Panc1 (cell line): Measurements from ENCODE around the gene OPN4. TPM values are rescaled to one million over a fixed set of nuclear protein-coding genes. Genes with fewer than 3 reads are reported as not detected.

Source experiments
- ATAC-seq: fragments of 200-7000 bp; cut with Tn5 transposase; 2 replicates; pipeline ENCODE4 v1.9.1; 2020; ENCODE audit warnings: mild to moderate bottlenecking, moderate library complexity
- BruUV-seq: library from RNA; stranded (reverse); fragments of 400-500 nt; replicated peaks from 2 replicates; lab custom pipeline; 2021; lab: Mats Ljungman, UMichigan
- CTCF ChIA-PET: fragments of 300-600 bp; sonication (Branson Sonifier 250); formaldehyde crosslinking; loops from one replicate; lab custom pipeline; 2022; ENCODE audit warnings: antibody characterized with exemption; lab: Charles Lee
- POLR2A ChIA-PET: fragments of 300-600 bp; sonication (Branson Sonifier 250); formaldehyde crosslinking; loops from one replicate; lab custom pipeline; 2022; ENCODE audit warnings: antibody characterized with exemption; lab: Charles Lee
- DNase-seq: peaks from one replicate; pipeline ENCODE4 v3.0.0-alpha.2; 2010; ENCODE audit warnings: low read depth, low spot score
- H3K27ac ChIP-seq: 2 replicates; pipeline ENCODE4 v1.5.1; 2011; ENCODE audit warnings: mild to moderate bottlenecking, low read length, inconsistent platforms
- H3K27me3 ChIP-seq: fragments of 200-500 bp; sonication (Bioruptor generic); 2 replicates; pipeline ENCODE4 v1.6.0; 2014; ENCODE audit warnings: low read length, inconsistent platforms; ENCODE audit not compliant: control insufficient read depth, insufficient read depth
- H3K36me3 ChIP-seq: fragments of 200-500 bp; sonication (Bioruptor generic); 2 replicates; pipeline ENCODE4 v1.5.1; 2014; ENCODE audit warnings: inconsistent platforms, mild to moderate bottlenecking, low read length, moderate library complexity; ENCODE audit not compliant: control insufficient read depth, insufficient read depth
- H3K4me1 ChIP-seq: 2 replicates; pipeline ENCODE4 v1.5.1; 2011; ENCODE audit warnings: inconsistent platforms, mild to moderate bottlenecking, low read length, moderate library complexity; ENCODE audit not compliant: control insufficient read depth, insufficient read depth
- H3K4me3 ChIP-seq, 2 experiments: 2 replicates each; pipeline ENCODE4 v1.5.1; 2011 to 2012; ENCODE audit warnings: low read depth in 2 of 2, low read length in 2 of 2, mild to moderate bottlenecking in 2 of 2, inconsistent platforms in 1 of 2, moderate library complexity in 1 of 2
- H3K9me3 ChIP-seq: fragments of 200-500 bp; sonication (Bioruptor generic); 2 replicates; pipeline ENCODE4 v1.5.1; 2014; ENCODE audit warnings: low read depth, mild to moderate bottlenecking, inconsistent platforms, low read length, moderate library complexity; ENCODE audit not compliant: control insufficient read depth, insufficient read depth
- CTCF ChIP-seq: fragments of 450-650 bp; IDR thresholded peaks from 2 replicates; pipeline ENCODE4 v1.5.1; 2017; ENCODE audit warnings: mild to moderate bottlenecking
- POLR2AphosphoS5 ChIP-seq: IDR thresholded peaks from 2 replicates; pipeline ENCODE4 v1.6.1; 2012; ENCODE audit warnings: mild to moderate bottlenecking, low read depth, low read length, moderate library complexity
- REST ChIP-seq, 2 experiments: IDR thresholded peaks; 2 replicates each; pipeline ENCODE4 v1.6.1; 2011 to 2012; ENCODE audit warnings: low read depth in 2 of 2, control low read depth in 1 of 2, low read length in 1 of 2, mild to moderate bottlenecking in 1 of 2, moderate library complexity in 1 of 2; ENCODE audit not compliant: insufficient read depth in 1 of 2
- SIN3A ChIP-seq: IDR thresholded peaks from 2 replicates; pipeline ENCODE4 v1.6.1; 2012; ENCODE audit warnings: low read depth, mild to moderate bottlenecking, low read length, moderate library complexity, borderline replicate concordance; ENCODE audit not compliant: insufficient read depth
- TCF7L2 ChIP-seq: IDR thresholded peaks from 2 replicates; pipeline ENCODE4 v1.6.1; 2011; ENCODE audit warnings: mild to moderate bottlenecking, low read depth, low read length, inconsistent platforms
- in situ Hi-C: cut with HindIII; loops from 2 replicates; pipeline ENCODE4 v1.10.0; 2016; ENCODE audit warnings: low sequenced_read_pairs, low pct_unique_long_range_greater_than_20kb
- intact Hi-C: fragments of 100-400 bp; cut with micrococcal nuclease; formaldehyde crosslinking; loops from one replicate; pipeline ENCODE4 v1.10.0; 2022; ENCODE audit not compliant: unreplicated experiment
- total RNA-seq: library from RNA; stranded (reverse); gene quantifications from one replicate; pipeline ENCODE4 v1.2.1, GENCODE V29; 2021; ENCODE audit not compliant: unreplicated experiment

Gene OPN4
- total RNA-seq, 1 experiment from 2014 or later = not detected

- no TSS peak for BruUV-seq
- no peaks in the 10 kb centered on the region for H3K9me3 ChIP-seq
- H3K4me3 ChIP-seq = no peak overlapping the region
- H3K36me3 ChIP-seq = no peaks in the 10 kb centered on the region
- H3K27ac ChIP-seq = no peak overlapping the region
- ChIA-PET CTCF (no interaction called here), POLR2A (no interaction called here)
- no peaks in the 10 kb centered on the region for H3K4me1 ChIP-seq
- TF ChIP-seq POLR2AphosphoS5 = no peak
- TF ChIP-seq TCF7L2 = no peak
- TF ChIP-seq SIN3A = no peak
- no peak for TF ChIP-seq REST (IDR thresholded peaks at IDR 0.05; ENCODE audit: insufficient read depth in 1 of 2, low read depth in 2 of 2, low read length in 1 of 2)
- no peak for TF ChIP-seq CTCF
- peaks cover 10% of the 10 kb centered on the region; the same call in 1 of the 2 replicates for H3K27me3 ChIP-seq
- no peak for ATAC-seq
- DNase-seq = no peak
- in situ Hi-C loops (no loop called here), intact Hi-C loops (no loop called here)
These were observed 18.9 kb upstream of the OPN4 start for GRCh38 chr10:86635402-86635801.

- H3K27ac ChIP-seq = no peak overlapping the region
- POLR2A ChIA-PET = no interaction called here
- no peak for TF ChIP-seq POLR2AphosphoS5
- TF ChIP-seq CTCF = no peak
- TF ChIP-seq SIN3A = no peak
- no peak for TF ChIP-seq REST (IDR thresholded peaks at IDR 0.05; ENCODE audit: insufficient read depth in 1 of 2, low read depth in 2 of 2, low read length in 1 of 2)
- no peak for TF ChIP-seq TCF7L2
These were observed 18.0 kb upstream of the OPN4 start for GRCh38 chr10:86636311-86636710.

More at GRCh38 chr10:86636311-86636710, 18.0 kb upstream of the OPN4 start:
- in situ Hi-C loops = no loop called here
- ATAC-seq = no peak
- Histone ChIP-seq H3K4me3 (no peak overlapping the region), H3K27me3 (peaks cover 13% of the 10 kb centered on the region; the same call in 1 of the 2 replicates), H3K4me1 (no peaks in the 10 kb centered on the region), H3K36me3 (no peaks in the 10 kb centered on the region), H3K9me3 (no peaks in the 10 kb centered on the region)
- CTCF ChIA-PET = no interaction called here
- BruUV-seq = no TSS peak
- intact Hi-C loops = no loop called here
- DNase-seq = no peak
